H1 (cell line): Measurements from ENCODE around the gene SMTN. TPM values are rescaled to one million over a fixed set of nuclear protein-coding genes. Genes with fewer than 3 reads are reported as not detected.

Experiments used
- CBX5 ChIP-seq: fragments of 300-800, 300-1000 bp; sonication (generic); IDR thresholded peaks from 2 replicates; pipeline ENCODE4 v1.7.1; 2016; ENCODE audit warnings: antibody characterized with exemption, low read length, low read depth
- CREB1 ChIP-seq: IDR thresholded peaks from 2 replicates; pipeline ENCODE4 v1.6.1; 2012; ENCODE audit warnings: inconsistent platforms
- EP300 ChIP-seq, 2 experiments: IDR thresholded peaks; 1 replicate in 1 of 2; 2 replicates in 1 of 2; pipeline ENCODE4 v1.6.1; 2011 to 2012; ENCODE audit warnings: low read depth in 2 of 2, low read length in 2 of 2, mild to moderate bottlenecking in 2 of 2, borderline replicate concordance in 1 of 2, inconsistent platforms in 1 of 2, moderate library complexity in 1 of 2
- GABPA ChIP-seq: IDR thresholded peaks from 2 replicates; pipeline ENCODE4 v1.6.1; 2011; ENCODE audit warnings: mild to moderate bottlenecking, low read length, moderate library complexity, borderline replicate concordance; ENCODE audit not compliant: insufficient read depth
- HDAC2 ChIP-seq, 2 experiments: fragments of 300-600 bp in 1 of 2; sonication (generic) in 1 of 2; IDR thresholded peaks; 2 replicates each; pipeline ENCODE4 v1.6.1; 2011 to 2012; ENCODE audit warnings: low read depth in 2 of 2, low read length in 2 of 2, mild to moderate bottlenecking in 2 of 2, moderate library complexity in 2 of 2, borderline replicate concordance in 1 of 2, inconsistent platforms in 1 of 2
- KDM5A ChIP-seq: fragments of 200-600 bp; IDR thresholded peaks from 2 replicates; pipeline ENCODE4 v1.7.1; 2012; ENCODE audit warnings: mild to moderate bottlenecking, low read length, inconsistent platforms, mixed read lengths
- NANOG ChIP-seq: IDR thresholded peaks from 2 replicates; pipeline ENCODE4 v1.6.1; 2011; ENCODE audit warnings: low read length, low read depth, mild to moderate bottlenecking, inconsistent platforms; ENCODE audit not compliant: insufficient read depth, poor library complexity, severe bottlenecking
- RAD21 ChIP-seq, 2 experiments: IDR thresholded peaks in 1 of 2; conservative IDR thresholded peaks in 1 of 2; 2 replicates each; pipeline ENCODE4 v1.6.1; 2011; ENCODE audit warnings: low read depth in 2 of 2, low read length in 2 of 2, improper control_type of control experiment in 1 of 2, inconsistent platforms in 1 of 2, mild to moderate bottlenecking in 1 of 2, moderate library complexity in 1 of 2
- SAP30 ChIP-seq: fragments of 300-600 bp; sonication (generic); IDR thresholded peaks from 2 replicates; pipeline ENCODE4 v1.7.1; 2012; ENCODE audit warnings: low read length, moderate library complexity, mild to moderate bottlenecking, inconsistent platforms; ENCODE audit not compliant: insufficient read depth, insufficient replicate concordance
- SIRT6 ChIP-seq: IDR thresholded peaks from one replicate; pipeline ENCODE4 v1.7.1; 2012; ENCODE audit warnings: low read length, inconsistent platforms
- polyA plus RNA-seq, 7 experiments: library from polyadenylated mRNA; depleted of rRNA in 3 of 7; stranded (reverse) in 5 of 7; unstranded in 2 of 7; fragments of >200 nt in 5 of 7; fragments of 200-250 nt in 2 of 7; gene quantifications; 1 replicate in 5 of 7; 2 replicates in 1 of 7; 4 replicates in 1 of 7; pipeline versions ENCODE4 v1.2.1 to v1.2.3, GENCODE V29; 2011 to 2013; ENCODE audit warnings: missing spikeins in 2 of 7, mixed read lengths in 2 of 7
- total RNA-seq: library from RNA; stranded (reverse); fragmentation: NEBNext Ultra II Directional; extraction: Animal tissue kit (Norgen Biotek cat#: 25700); gene quantifications from 2 replicates; pipeline ENCODE4 v1.2.1, GENCODE V29; 2021

SMTN gene
- total and polyA plus RNA-seq, 2 of the 8 experiments (the other 6 are each of a cell fraction or from before 2014, with no cell fraction given) = 12.3 to 20.8 TPM

GRCh38 chr22:31055635-31056159, 25.4 kb upstream of the SMTN start (continued):
- TF ChIP-seq NANOG (no peak), HDAC2 (IDR thresholded peaks at IDR 0.05; ENCODE audit: borderline replicate concordance in 1 of 2, low read depth in 2 of 2, low read length in 2 of 2) (peak in 1 of 2 experiments; percentile 92; a peak in 1 of 4 replicates), EP300 (IDR thresholded peaks at IDR 0.05; ENCODE audit: borderline replicate concordance in 1 of 2, low read depth in 2 of 2, low read length in 2 of 2) (no peak), CBX5 (no peak), KDM5A (no peak), RAD21 (IDR thresholded peaks at IDR 0.05 in 1 of 2, conservative IDR thresholded peaks at IDR 0.05 in 1 of 2; ENCODE audit: low read depth in 2 of 2, low read length in 2 of 2) (no peak), GABPA (no peak), SIRT6 (no peak), CREB1 (peak; percentile 78), SAP30 (no peak)
